Effector memory CD8-positive, alpha-beta T cell (primary cell): ENCODE measurements around the gene ACSS3.
"Not testable (repeated sequence)": the region's sequence is repeated elsewhere in the genome, so short reads cannot be mapped to it uniquely, and the experiment has no call there.

Source experiments
- ATAC-seq: fragments of 150-1000 bp; cut with Tn5 transposase; replicated peaks from 2 replicates; pipeline ENCODE4 v1.10.0; 2021; ENCODE audit warnings: mild to moderate bottlenecking, moderate library complexity
- DNase-seq, 3 experiments: peaks; one replicate each; pipeline ENCODE4 v3.0.0; 2021
- H3K27ac Mint-ChIP-seq, 2 donors: one replicate each; pipeline ENCODE4 v1.8.0; 2022; ENCODE audit warnings: mild to moderate bottlenecking in 2 of 2, mixed read lengths in 2 of 2, moderate library complexity in 2 of 2
- H3K27me3 Mint-ChIP-seq, 2 donors: one replicate each; pipeline ENCODE4 v1.8.0; 2022; ENCODE audit warnings: mixed read lengths in 2 of 2
- H3K36me3 Mint-ChIP-seq: one replicate; pipeline ENCODE4 v1.8.0; 2022; ENCODE audit warnings: mild to moderate bottlenecking, moderate library complexity, mixed read lengths; ENCODE audit not compliant: insufficient read depth
- H3K4me1 Mint-ChIP-seq, 2 donors: one replicate each; pipeline ENCODE4 v1.8.0; 2022; ENCODE audit warnings: low read depth in 2 of 2, mixed read lengths in 2 of 2
- H3K4me3 Mint-ChIP-seq, 2 donors: one replicate each; pipeline ENCODE4 v1.8.0; 2022; ENCODE audit warnings: mild to moderate bottlenecking in 2 of 2, mixed read lengths in 2 of 2, moderate library complexity in 2 of 2
- H3K9me3 Mint-ChIP-seq, 2 donors: one replicate each; pipeline ENCODE4 v1.8.0; 2022; ENCODE audit warnings: mixed read lengths in 2 of 2

The ACSS3 gene

DNA sequence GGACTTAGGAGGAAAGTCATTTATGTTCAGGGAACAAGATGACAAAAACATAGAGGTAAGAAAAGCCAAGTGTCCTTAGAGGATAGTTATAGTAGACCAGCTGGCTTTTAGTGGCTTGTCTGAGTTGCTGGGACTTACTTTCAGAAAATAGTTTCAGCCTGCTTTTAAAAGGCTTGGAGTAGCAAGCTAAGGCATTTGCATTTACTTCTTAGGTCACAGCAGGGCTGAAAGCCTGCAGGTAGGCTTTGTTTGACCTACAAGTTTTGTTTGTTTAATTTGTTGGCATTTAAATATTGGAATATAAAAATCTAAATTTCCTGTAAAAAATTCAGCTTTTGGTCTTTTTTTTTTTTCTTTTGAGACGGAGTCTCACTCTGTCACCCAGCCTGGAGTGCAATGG lies 5.1 kb downstream of the ACSS3 start:
- ATAC-seq: no peak
- H3K36me3 Mint-ChIP-seq: peaks cover 3% of the 10 kb centered on the region
- no peaks in the 10 kb centered on the region for H3K27me3 Mint-ChIP-seq
- H3K9me3 Mint-ChIP-seq: peaks cover 6 to 8% of the 10 kb centered on the region in 2 donors
- H3K27ac Mint-ChIP-seq: no peak overlapping the region
- no peak for DNase-seq
- no peaks in the 10 kb centered on the region for H3K4me1 Mint-ChIP-seq
- no peak overlapping the region for H3K4me3 Mint-ChIP-seq

GRCh38 chr12:81083906-81084513 lies 6.1 kb downstream of the ACSS3 start:
- Mint-ChIP-seq H3K4me3 (no peak overlapping the region), H3K4me1 (no peaks in the 10 kb centered on the region), H3K9me3 (peaks cover 3 to 6% of the 10 kb centered on the region in 2 donors), H3K27me3 (no peaks in the 10 kb centered on the region), H3K27ac (no peak overlapping the region), H3K36me3 (no peaks in the 10 kb centered on the region)
- no peak for DNase-seq
- ATAC-seq: no peak

DNA sequence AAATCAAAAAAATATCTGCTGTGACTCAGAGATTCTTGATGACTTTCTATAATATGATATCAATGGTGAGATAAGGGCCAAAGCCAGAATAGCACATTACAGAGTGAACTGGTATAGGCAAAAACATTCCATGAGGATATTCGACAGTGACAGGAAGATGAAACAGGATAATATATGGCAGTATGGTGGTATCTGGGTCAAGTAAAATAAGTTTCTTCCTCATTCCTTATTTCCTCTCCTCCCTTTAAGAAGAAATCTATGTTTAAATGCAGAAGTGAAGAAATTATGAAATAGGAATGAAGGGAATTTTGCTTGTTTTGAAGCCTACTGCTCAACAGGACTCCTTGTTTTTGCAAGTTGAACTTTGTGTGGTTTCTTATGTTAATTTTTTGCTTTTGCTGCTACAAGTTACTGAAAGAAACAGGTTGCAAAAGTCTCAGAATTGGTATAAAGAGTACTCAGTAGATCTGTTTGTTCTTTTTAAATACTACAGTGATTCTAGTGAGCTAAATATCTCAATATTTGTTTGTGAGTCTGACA lies 7.0 kb downstream of the ACSS3 start:
- Mint-ChIP-seq H3K4me1 (no peaks in the 10 kb centered on the region), H3K27me3 (no peaks in the 10 kb centered on the region), H3K9me3 (peaks cover 3 to 6% of the 10 kb centered on the region in 2 donors), H3K4me3 (no peak overlapping the region), H3K36me3 (no peaks in the 10 kb centered on the region), H3K27ac (no peak overlapping the region)
- no peak for ATAC-seq
- DNase-seq: no peak

GRCh38 chr12:81085832-81086231 lies 8.0 kb downstream of the ACSS3 start:
- H3K4me1 Mint-ChIP-seq: no peaks in the 10 kb centered on the region
- H3K36me3 Mint-ChIP-seq: no peaks in the 10 kb centered on the region
- ATAC-seq: no peak
- H3K4me3 Mint-ChIP-seq: no peak overlapping the region
- no peak for DNase-seq
- H3K9me3 Mint-ChIP-seq: peaks cover 5 to 13% of the 10 kb centered on the region in 2 donors
- H3K27ac Mint-ChIP-seq: no peak overlapping the region
- H3K27me3 Mint-ChIP-seq: no peaks in the 10 kb centered on the region

DNA sequence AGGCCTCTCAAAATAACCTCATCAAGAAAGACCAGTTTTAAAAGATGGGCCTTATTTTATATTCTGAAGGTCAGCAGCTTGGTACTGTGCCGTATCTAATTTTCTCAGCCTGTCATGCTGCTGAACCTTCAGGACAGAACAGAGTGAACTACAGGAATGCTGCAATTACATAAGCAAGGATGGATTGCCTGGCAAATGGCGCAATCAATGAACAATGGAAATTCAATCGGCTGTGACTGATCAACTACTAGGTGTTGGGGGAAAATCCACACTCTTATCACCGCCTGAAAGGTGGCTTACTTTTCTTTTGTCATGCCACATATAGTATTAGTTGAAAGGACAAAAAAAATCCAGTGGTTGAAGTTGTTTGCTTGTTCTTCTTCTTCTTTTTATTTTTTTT lies 8.5 kb downstream of the ACSS3 start:
- Mint-ChIP-seq H3K36me3 (no peaks in the 10 kb centered on the region), H3K27ac (no peak overlapping the region), H3K4me1 (no peaks in the 10 kb centered on the region), H3K27me3 (no peaks in the 10 kb centered on the region), H3K9me3 (peaks cover 5 to 13% of the 10 kb centered on the region in 2 donors), H3K4me3 (no peak overlapping the region)
- ATAC-seq (no peak), DNase-seq (no peak)

GRCh38 chr12:81088221-81088620 lies 10.3 kb downstream of the ACSS3 start:
- Mint-ChIP-seq H3K4me3 (no peak overlapping the region), H3K27ac (no peak overlapping the region), H3K27me3 (no peaks in the 10 kb centered on the region)

DNA sequence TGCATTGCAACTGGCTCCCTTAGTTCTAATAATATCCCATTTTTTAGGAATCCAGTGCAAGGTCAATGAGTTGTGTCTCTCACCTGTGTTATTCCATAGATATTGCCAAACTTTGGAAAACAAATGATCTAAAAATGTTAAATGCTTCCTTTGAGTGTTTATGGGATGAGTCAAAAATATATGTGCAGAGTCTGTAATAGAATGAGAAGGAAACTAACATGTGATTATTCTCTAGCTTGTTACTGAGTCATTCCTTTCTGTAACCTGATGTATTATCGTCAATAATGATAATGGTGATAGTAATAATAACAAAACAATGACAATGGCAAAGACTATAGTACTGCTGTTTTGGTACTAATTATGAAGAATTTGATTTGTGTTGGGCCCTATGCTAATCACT lies 11.5 kb downstream of the ACSS3 start:
- no peak for ATAC-seq
- Mint-ChIP-seq H3K9me3 (peaks cover 4 to 8% of the 10 kb centered on the region in 2 donors), H3K36me3 (no peaks in the 10 kb centered on the region), H3K4me1 (no peaks in the 10 kb centered on the region), H3K4me3 (no peak overlapping the region), H3K27ac (no peak overlapping the region), H3K27me3 (no peaks in the 10 kb centered on the region)
- no peak for DNase-seq

More at GRCh38 chr12:81088221-81088620, 10.3 kb downstream of the ACSS3 start:
- ATAC-seq (no peak), DNase-seq (no peak)
- Mint-ChIP-seq H3K36me3 (no peaks in the 10 kb centered on the region), H3K4me1 (no peaks in the 10 kb centered on the region), H3K9me3 (peaks cover 4 to 13% of the 10 kb centered on the region in 2 donors)

DNA sequence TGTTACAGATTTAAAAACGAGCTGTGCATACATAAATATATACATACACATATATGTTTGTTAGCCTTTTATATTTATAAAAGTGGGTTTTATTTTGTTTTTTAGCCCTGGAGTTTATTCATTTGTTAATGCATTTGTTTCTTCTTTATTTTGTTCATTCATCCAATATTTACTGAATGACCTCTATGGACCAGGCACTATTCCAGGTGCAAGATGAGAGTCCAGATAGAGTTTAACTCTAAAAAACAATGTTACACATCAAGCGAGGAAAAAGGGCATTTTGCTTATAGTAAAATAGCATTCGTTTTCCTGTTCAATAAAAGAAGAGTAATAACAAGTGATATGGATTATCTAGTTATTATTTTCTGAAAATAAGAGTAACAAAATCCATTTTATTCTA lies 14.2 kb downstream of the ACSS3 start:
- no peaks in the 10 kb centered on the region for H3K36me3 Mint-ChIP-seq
- ATAC-seq (no peak), DNase-seq (no peak)
- no peaks in the 10 kb centered on the region for H3K4me1 Mint-ChIP-seq
- no peak overlapping the region for H3K4me3 Mint-ChIP-seq
- H3K27ac Mint-ChIP-seq: no peak overlapping the region
- peaks cover 4 to 7% of the 10 kb centered on the region in 2 donors for H3K9me3 Mint-ChIP-seq
- no peaks in the 10 kb centered on the region for H3K27me3 Mint-ChIP-seq

- Mint-ChIP-seq H3K9me3 (peaks cover 6 to 14% of the 10 kb centered on the region in 2 donors), H3K36me3 (no peaks in the 10 kb centered on the region), H3K27ac (no peak overlapping the region), H3K27me3 (no peaks in the 10 kb centered on the region), H3K4me3 (no peak overlapping the region), H3K4me1 (no peaks in the 10 kb centered on the region)
- no peak for ATAC-seq
- no peak for DNase-seq
Observed at GRCh38 chr12:81094718-81095360, 17.0 kb downstream of the ACSS3 start.

DNA sequence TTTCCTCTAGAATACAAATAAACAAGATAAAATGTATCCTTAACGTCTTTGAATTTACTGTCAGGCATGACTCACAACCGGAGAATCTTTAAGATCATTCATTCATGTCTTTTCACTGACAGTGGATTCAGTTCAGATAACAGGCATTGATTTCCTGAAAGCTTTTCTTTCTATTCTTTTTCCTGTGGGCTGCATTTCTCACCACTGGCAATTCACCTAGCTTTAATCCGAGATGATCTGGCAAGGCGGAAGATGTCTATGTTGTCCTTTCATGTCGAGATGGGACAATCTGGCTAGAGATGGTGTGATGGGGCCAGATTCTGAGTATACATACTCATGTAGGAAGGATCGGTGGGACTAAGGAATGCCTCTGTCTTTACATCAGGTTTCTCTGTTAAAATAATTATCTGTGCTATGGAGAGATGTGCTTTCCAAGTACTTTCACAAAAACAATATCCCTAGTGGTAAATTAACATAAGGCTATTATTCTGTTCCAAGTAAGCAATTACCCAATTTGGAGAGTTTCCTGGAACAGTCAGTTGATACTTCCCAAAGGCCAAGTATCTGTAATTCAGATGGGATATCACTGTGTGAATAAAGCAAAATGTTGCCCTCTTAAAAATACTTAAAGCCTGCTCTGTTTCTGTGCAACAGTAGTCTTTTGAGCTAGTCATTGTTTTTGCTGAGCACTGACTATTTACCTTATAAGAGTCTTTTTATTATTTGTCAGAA lies 17.8 kb downstream of the ACSS3 start:
- Mint-ChIP-seq H3K27me3 (no peaks in the 10 kb centered on the region), H3K4me3 (no peak overlapping the region), H3K4me1 (no peaks in the 10 kb centered on the region), H3K9me3 (peaks cover 8% of the 10 kb centered on the region in 2 donors), H3K27ac (no peak overlapping the region), H3K36me3 (no peaks in the 10 kb centered on the region)
- DNase-seq (no peak), ATAC-seq (no peak)

DNA sequence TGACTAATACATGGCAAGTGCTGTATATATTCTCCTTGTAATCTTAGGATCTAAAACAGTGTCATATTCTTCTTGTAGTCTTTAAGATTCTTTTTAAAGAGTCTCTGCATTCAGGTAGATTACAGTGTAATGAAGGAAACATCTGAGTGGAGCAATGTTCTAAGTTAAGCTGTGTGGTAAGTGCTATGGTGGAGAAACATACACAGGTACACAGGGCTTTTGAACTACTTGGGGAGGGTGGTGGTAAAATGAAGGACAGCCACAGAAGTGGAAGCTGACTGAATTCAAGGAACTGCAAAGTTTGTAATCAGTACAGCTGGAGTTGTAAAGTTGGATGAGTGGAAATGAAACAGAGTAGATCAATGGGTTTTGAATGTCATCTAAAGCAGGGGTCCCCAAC lies 27.8 kb downstream of the ACSS3 start:
- H3K27me3 Mint-ChIP-seq: no peaks in the 10 kb centered on the region
- H3K27ac Mint-ChIP-seq: no peak overlapping the region
- no peak overlapping the region for H3K4me3 Mint-ChIP-seq
- peaks cover 7 to 15% of the 10 kb centered on the region in 2 donors for H3K9me3 Mint-ChIP-seq
- DNase-seq (no peak), ATAC-seq (no peak)
- H3K36me3 Mint-ChIP-seq: no peaks in the 10 kb centered on the region
- no peaks in the 10 kb centered on the region for H3K4me1 Mint-ChIP-seq

- Mint-ChIP-seq H3K27ac (no peak overlapping the region), H3K36me3 (no peaks in the 10 kb centered on the region), H3K4me3 (no peak overlapping the region), H3K4me1 (no peaks in the 10 kb centered on the region), H3K27me3 (no peaks in the 10 kb centered on the region), H3K9me3 (peaks cover 6 to 18% of the 10 kb centered on the region in 2 donors)
- DNase-seq (no peak), ATAC-seq (no peak)
Observed at GRCh38 chr12:81114226-81114625, 36.3 kb downstream of the ACSS3 start.

GRCh38 chr12:81119069-81119468 lies 41.2 kb downstream of the ACSS3 start:
- H3K4me3 Mint-ChIP-seq, H3K27ac Mint-ChIP-seq, H3K27me3 Mint-ChIP-seq, DNase-seq, H3K4me1 Mint-ChIP-seq, ATAC-seq, H3K36me3 Mint-ChIP-seq: not testable (repeated sequence)
- peaks cover 8 to 22% of the 10 kb centered on the region in 2 donors for H3K9me3 Mint-ChIP-seq

DNA sequence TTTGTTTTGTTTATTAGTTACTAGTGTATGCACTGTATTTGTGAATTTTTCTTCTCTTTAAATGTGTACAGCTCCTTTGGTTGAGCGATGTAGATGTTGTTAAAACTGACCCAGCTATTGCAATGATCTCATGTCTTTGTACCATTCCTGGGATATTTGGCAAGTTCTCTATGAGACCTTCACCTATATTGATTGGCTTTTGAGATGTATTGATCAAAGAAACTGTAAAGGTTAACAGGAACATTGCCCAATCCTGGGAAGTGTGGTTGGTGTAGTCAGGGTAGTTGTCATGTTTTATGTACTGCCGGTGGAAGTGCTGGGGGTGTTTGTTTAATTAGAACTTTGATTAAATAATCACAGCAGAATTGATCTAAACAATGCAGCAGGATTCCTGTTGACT lies 43.1 kb downstream of the ACSS3 start:
- Mint-ChIP-seq H3K27ac (no peak overlapping the region), H3K9me3 (peaks cover 12 to 37% of the 10 kb centered on the region in 2 donors), H3K36me3 (no peaks in the 10 kb centered on the region), H3K4me1 (no peaks in the 10 kb centered on the region), H3K27me3 (no peaks in the 10 kb centered on the region), H3K4me3 (no peak overlapping the region)
- no peak for DNase-seq
- no peak for ATAC-seq
